Chondrocyte (in vitro differentiated cells): ENCODE measurements around the gene OBSL1. TPM values are rescaled to one million over a fixed set of nuclear protein-coding genes. Genes with fewer than 3 reads are reported as not detected.

Experiments used
- DNase-seq: peaks from one replicate; pipeline ENCODE4 v3.0.0; 2021; ENCODE audit warnings: mixed read lengths, low spot score
- H3K27ac Mint-ChIP-seq: one replicate; pipeline ENCODE4 v1.8.0; 2021; ENCODE audit warnings: mild to moderate bottlenecking, moderate library complexity, mixed read lengths; ENCODE audit not compliant: unreplicated experiment
- H3K27me3 Mint-ChIP-seq: 2 replicates; pipeline ENCODE4 v1.8.0; 2021; ENCODE audit warnings: low read depth, mixed read lengths
- H3K36me3 Mint-ChIP-seq: 2 replicates; pipeline ENCODE4 v1.8.0; 2021; ENCODE audit warnings: low read depth, mixed read lengths
- H3K4me1 Mint-ChIP-seq: 2 replicates; pipeline ENCODE4 v1.8.0; 2021; ENCODE audit warnings: low read depth, mild to moderate bottlenecking, mixed read lengths
- H3K4me3 Mint-ChIP-seq: one replicate; pipeline ENCODE4 v1.8.0; 2021; ENCODE audit warnings: mild to moderate bottlenecking, moderate library complexity, mixed read lengths; ENCODE audit not compliant: unreplicated experiment
- H3K9me3 Mint-ChIP-seq: 2 replicates; pipeline ENCODE4 v1.8.0; 2021; ENCODE audit warnings: low read depth, mixed read lengths
- CTCF ChIP-seq: fragments of 200-600 bp; sonication (generic); IDR thresholded peaks from 2 replicates; pipeline ENCODE4 v1.5.0; 2021; ENCODE audit warnings: antibody characterized with exemption, mild to moderate bottlenecking, moderate library complexity
- total RNA-seq: library from RNA; stranded (reverse); gene quantifications from 3 replicates; pipeline ENCODE4 v1.2.1, GENCODE V29; 2021

The OBSL1 gene
- total RNA-seq, 1 donor from 2014 or later, result 111 TPM

GRCh38 chr2:219595256-219595655, 23.9 kb upstream of the OBSL1 start:
- Mint-ChIP-seq H3K27me3 (no peaks in the 10 kb centered on the region), H3K36me3 (no peaks in the 10 kb centered on the region), H3K27ac (peak overlapping the region; percentile 96), H3K4me1 (peaks cover 39% of the 10 kb centered on the region), H3K9me3 (no peaks in the 10 kb centered on the region), H3K4me3 (no peak overlapping the region)
- DNase-seq, result no peak
- TF ChIP-seq CTCF, result peak; percentile 23

GRCh38 chr2:219593154-219593553, 21.8 kb upstream of the OBSL1 start:
- no peak for DNase-seq
- H3K27me3 Mint-ChIP-seq, result no peaks in the 10 kb centered on the region
- H3K9me3 Mint-ChIP-seq, result no peaks in the 10 kb centered on the region
- no peak overlapping the region for H3K27ac Mint-ChIP-seq
- no peak for TF ChIP-seq CTCF
- no peaks in the 10 kb centered on the region for H3K36me3 Mint-ChIP-seq
- H3K4me1 Mint-ChIP-seq, result peaks cover 30% of the 10 kb centered on the region
- no peak overlapping the region for H3K4me3 Mint-ChIP-seq

GRCh38 chr2:219592736-219593135, 21.4 kb upstream of the OBSL1 start:
- peaks cover 28% of the 10 kb centered on the region for H3K4me1 Mint-ChIP-seq
- H3K27ac Mint-ChIP-seq, result no peak overlapping the region
- no peak for TF ChIP-seq CTCF
- no peaks in the 10 kb centered on the region for H3K9me3 Mint-ChIP-seq
- H3K4me3 Mint-ChIP-seq, result no peak overlapping the region
- H3K27me3 Mint-ChIP-seq, result no peaks in the 10 kb centered on the region
- DNase-seq, result no peak
- no peaks in the 10 kb centered on the region for H3K36me3 Mint-ChIP-seq

GRCh38 chr2:219591091-219591490, 19.8 kb upstream of the OBSL1 start:
- TF ChIP-seq CTCF, result no peak
- no peaks in the 10 kb centered on the region for H3K27me3 Mint-ChIP-seq
- H3K9me3 Mint-ChIP-seq, result no peaks in the 10 kb centered on the region
- H3K4me3 Mint-ChIP-seq, result no peak overlapping the region
- H3K36me3 Mint-ChIP-seq, result no peaks in the 10 kb centered on the region
- peaks cover 17% of the 10 kb centered on the region for H3K4me1 Mint-ChIP-seq
- DNase-seq, result no peak
- H3K27ac Mint-ChIP-seq, result no peak overlapping the region

- Mint-ChIP-seq H3K9me3 (no peaks in the 10 kb centered on the region), H3K4me3 (no peak overlapping the region), H3K27me3 (no peaks in the 10 kb centered on the region), H3K4me1 (peaks cover 16% of the 10 kb centered on the region), H3K27ac (no peak overlapping the region), H3K36me3 (no peaks in the 10 kb centered on the region)
- no peak for DNase-seq
- no peak for TF ChIP-seq CTCF
Measured at GRCh38 chr2:219581346-219581745, 10.0 kb upstream of the OBSL1 start.
